ENCODE results near the gene ZFPM1.

ZFPM1 gene

GRCh38 chr16:88509749-88510069, 56.6 kb downstream of the ZFPM1 start:
- no peaks in the 10 kb centered on the region for H4K20me1 ChIP-seq (ENCODE audit: insufficient read depth)
- H3K9ac ChIP-seq: no peak overlapping the region
- TF ChIP-seq, protein P1, sequence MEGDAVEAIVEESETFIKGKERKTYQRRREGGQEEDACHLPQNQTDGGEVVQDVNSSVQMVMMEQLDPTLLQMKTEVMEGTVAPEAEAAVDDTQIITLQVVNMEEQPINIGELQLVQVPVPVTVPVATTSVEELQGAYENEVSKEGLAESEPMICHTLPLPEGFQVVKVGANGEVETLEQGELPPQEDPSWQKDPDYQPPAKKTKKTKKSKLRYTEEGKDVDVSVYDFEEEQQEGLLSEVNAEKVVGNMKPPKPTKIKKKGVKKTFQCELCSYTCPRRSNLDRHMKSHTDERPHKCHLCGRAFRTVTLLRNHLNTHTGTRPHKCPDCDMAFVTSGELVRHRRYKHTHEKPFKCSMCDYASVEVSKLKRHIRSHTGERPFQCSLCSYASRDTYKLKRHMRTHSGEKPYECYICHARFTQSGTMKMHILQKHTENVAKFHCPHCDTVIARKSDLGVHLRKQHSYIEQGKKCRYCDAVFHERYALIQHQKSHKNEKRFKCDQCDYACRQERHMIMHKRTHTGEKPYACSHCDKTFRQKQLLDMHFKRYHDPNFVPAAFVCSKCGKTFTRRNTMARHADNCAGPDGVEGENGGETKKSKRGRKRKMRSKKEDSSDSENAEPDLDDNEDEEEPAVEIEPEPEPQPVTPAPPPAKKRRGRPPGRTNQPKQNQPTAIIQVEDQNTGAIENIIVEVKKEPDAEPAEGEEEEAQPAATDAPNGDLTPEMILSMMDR (conservative IDR thresholded peaks at IDR 0.05; ENCODE audit: low read depth, low read length): no peak
- H3K27me3 ChIP-seq (ENCODE audit: insufficient read depth, low read depth): peaks cover 54% of the 10 kb centered on the region
- no peak overlapping the region for H3K27ac ChIP-seq
- no peak overlapping the region for H3K4me3 ChIP-seq (IDR thresholded peaks at IDR 0.05; ENCODE audit: insufficient read depth, low read depth, low read length)
- H3K79me2 ChIP-seq (ENCODE audit: insufficient read depth, low read depth): no peaks in the 10 kb centered on the region
- H2AFZ ChIP-seq (ENCODE audit: low read depth): no peak overlapping the region
- no peaks in the 10 kb centered on the region for H3K36me3 ChIP-seq (ENCODE audit: insufficient read depth)
- peaks cover 7% of the 10 kb centered on the region for H3K4me1 ChIP-seq (ENCODE audit: low read depth, poor library complexity, severe bottlenecking)
- no peak overlapping the region for H3K4me2 ChIP-seq

- Histone ChIP-seq H3K4me3 (IDR thresholded peaks at IDR 0.05; ENCODE audit: insufficient read depth, low read depth, low read length) (no peak overlapping the region), H3K27me3 (ENCODE audit: insufficient read depth, low read depth) (peaks cover 59% of the 10 kb centered on the region), H3K27ac (no peak overlapping the region), H3K4me1 (ENCODE audit: low read depth, poor library complexity, severe bottlenecking) (peaks cover 5% of the 10 kb centered on the region), H3K79me2 (ENCODE audit: insufficient read depth, low read depth) (no peaks in the 10 kb centered on the region), H3K36me3 (ENCODE audit: insufficient read depth) (no peaks in the 10 kb centered on the region), H3K9ac (no peak overlapping the region), H3K4me2 (no peak overlapping the region), H4K20me1 (ENCODE audit: insufficient read depth) (no peaks in the 10 kb centered on the region), H2AFZ (ENCODE audit: low read depth) (no peak overlapping the region)
- TF ChIP-seq, protein P1 (conservative IDR thresholded peaks at IDR 0.05; ENCODE audit: low read depth, low read length): no peak
Measured at GRCh38 chr16:88510091-88510994, 57.3 kb downstream of the ZFPM1 start.

DNA sequence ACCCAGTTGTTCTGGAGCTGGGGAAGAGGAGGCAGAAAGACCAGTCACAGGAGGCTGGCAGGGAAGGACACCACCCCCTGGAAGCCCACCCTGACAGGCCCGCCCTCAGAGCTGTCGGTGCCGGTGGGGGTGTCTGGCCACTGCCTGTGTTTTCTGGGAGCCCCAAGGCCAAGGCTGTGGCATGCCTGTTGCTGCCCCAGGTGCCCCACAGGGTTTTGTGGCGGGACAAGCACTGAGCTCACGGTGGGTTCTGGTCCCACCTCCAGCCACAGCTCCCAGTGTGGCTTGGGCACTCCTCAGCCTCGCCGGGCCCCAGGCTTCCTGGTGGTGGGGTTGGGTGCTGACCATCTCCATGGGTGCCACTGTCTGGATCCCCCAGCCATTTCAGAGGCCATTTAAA, 58.0 kb downstream of the ZFPM1 start:
- no peak overlapping the region for H3K27ac ChIP-seq
- TF ChIP-seq, protein P1 (conservative IDR thresholded peaks at IDR 0.05; ENCODE audit: low read depth, low read length): no peak

DNA sequence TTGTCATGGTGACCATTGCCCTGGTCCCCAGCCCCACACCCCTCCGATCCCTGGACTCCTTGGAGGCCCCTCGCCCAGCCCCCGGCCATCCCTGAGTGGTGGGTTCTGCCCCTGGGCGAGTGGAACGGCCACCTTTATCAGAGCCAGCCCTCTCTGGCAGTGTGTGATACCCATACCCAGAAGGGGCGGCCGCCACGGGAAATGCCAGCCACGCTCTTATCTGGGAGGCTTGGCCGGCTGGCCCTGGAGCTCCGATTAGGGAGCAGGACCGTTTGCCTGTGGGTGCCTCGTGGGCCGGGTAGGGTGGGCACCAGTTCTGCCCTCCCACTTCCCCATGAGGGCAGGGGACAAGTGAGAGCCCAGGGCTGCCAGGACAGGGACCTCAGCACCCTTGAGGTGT, 58.8 kb downstream of the ZFPM1 start:
- Histone ChIP-seq H3K79me2 (ENCODE audit: insufficient read depth, low read depth) (no peaks in the 10 kb centered on the region), H3K4me1 (ENCODE audit: low read depth, poor library complexity, severe bottlenecking) (no peaks in the 10 kb centered on the region), H3K36me3 (ENCODE audit: insufficient read depth) (no peaks in the 10 kb centered on the region), H3K9ac (no peak overlapping the region), H3K4me2 (no peak overlapping the region), H2AFZ (ENCODE audit: low read depth) (no peak overlapping the region), H4K20me1 (ENCODE audit: insufficient read depth) (no peaks in the 10 kb centered on the region), H3K27ac (no peak overlapping the region), H3K27me3 (ENCODE audit: insufficient read depth, low read depth) (peaks cover 72% of the 10 kb centered on the region), H3K4me3 (IDR thresholded peaks at IDR 0.05; ENCODE audit: insufficient read depth, low read depth, low read length) (no peak overlapping the region)
- TF ChIP-seq, protein P1 (conservative IDR thresholded peaks at IDR 0.05; ENCODE audit: low read depth, low read length): no peak

More for the DNA sequence above, 58.0 kb downstream of the ZFPM1 start:
- Histone ChIP-seq H3K4me2 (no peak overlapping the region), H3K4me1 (ENCODE audit: low read depth, poor library complexity, severe bottlenecking) (no peaks in the 10 kb centered on the region), H3K27me3 (ENCODE audit: insufficient read depth, low read depth) (peaks cover 66% of the 10 kb centered on the region), H4K20me1 (ENCODE audit: insufficient read depth) (no peaks in the 10 kb centered on the region), H3K9ac (no peak overlapping the region), H3K4me3 (IDR thresholded peaks at IDR 0.05; ENCODE audit: insufficient read depth, low read depth, low read length) (no peak overlapping the region), H3K79me2 (ENCODE audit: insufficient read depth, low read depth) (no peaks in the 10 kb centered on the region), H3K36me3 (ENCODE audit: insufficient read depth) (no peaks in the 10 kb centered on the region), H2AFZ (ENCODE audit: low read depth) (no peak overlapping the region)
